GM18526 (cell line): ENCODE data around the gene PLEKHS1.

Experiments
- POLR2A ChIP-seq: IDR thresholded peaks from 3 replicates; pipeline ENCODE4 v1.6.1; 2011; ENCODE audit not compliant: insufficient read length; ENCODE audit errors: extremely low read depth

Gene PLEKHS1

DNA sequence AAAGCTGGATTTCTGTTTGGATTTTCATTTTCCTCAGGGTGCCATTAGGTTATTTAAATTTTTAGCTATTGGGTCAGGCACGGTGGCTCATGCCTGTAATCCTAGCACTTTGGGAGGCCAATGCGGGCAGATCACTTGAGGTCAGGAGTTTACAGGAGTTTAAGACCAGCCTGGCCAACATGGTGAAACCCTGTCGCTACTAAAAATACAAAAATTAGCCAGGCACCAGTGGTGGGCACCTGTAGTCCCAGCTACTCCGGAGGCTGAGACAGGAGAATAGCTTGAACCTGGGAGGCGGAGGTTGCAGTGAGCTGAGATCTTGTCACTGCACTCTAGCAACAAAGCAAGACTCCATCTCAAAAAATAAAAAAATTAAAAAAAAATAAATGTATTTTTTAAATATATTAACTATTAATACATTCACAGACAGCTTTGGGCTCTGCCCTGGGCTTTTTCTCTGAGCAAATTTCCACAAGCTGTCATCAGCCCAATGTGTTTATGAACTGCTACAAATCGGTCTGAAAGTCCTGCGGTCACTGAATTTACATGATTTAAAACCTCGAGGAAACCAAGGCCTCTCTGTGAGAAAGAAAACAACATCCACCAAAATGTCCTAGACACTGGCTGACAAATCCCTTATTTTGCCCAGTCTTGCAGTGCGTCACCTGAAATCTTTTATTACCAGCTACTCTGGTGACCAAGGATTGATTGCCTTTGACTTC is 19.2 kb upstream of the PLEKHS1 start:
- TF ChIP-seq POLR2A: no peak

DNA sequence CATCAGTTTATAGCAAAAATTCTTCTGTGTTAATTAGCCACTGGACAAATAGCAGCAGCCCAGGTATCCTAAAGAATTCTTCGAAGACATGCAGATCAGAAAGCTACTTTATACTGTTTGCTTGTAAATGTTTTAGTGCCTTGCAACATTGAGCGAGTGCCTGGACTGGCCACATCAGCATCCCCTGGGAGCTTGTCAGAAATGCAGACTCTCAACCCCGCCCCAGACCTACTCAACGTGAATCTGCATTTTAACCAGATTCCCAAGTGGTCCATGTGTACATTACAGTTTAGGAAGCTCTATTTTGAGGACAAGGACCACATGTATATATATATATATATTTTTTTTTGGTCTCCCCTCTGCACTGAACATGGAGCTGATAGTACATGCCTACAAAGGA is 18.5 kb upstream of the PLEKHS1 start:
- no peak for TF ChIP-seq POLR2A

DNA sequence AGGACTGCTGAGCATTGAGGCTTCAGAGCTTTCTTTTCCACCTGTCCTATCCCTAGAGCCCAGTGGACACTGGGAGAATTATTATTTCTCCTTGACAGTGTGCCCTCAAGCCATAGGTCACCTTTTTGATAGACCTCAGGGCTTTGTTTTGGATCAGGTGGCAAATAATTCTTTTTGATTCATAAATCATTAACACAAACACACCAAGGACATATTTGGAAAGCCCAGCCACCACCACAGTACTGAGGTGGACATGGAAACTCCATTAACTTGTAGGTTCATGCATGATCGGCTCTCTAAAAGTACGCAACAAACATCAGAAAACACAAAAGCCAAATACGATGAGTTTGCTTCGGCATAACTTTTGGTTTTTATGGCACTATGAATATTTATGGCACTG is 17.8 kb upstream of the PLEKHS1 start:
- TF ChIP-seq POLR2A: no peak

DNA sequence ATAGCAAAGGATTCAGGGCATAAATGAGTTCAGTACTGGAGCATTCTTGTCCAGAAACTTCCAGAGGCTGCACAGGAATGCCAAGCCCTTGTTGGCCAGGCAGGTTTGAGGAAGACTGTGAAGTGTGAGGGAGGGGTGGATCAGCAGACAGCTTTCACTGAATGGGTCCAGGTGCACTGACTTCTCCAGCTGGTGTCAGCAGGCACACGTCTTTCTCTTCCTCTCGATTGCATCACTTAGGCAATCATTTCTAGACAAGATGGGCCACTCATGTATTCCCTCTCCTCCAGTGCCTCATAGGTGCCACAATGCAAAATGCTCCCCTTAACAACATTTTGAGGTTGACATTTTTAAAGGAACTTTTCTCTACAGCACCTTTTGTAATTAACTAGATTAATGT is 15.6 kb upstream of the PLEKHS1 start:
- no peak for TF ChIP-seq POLR2A

DNA sequence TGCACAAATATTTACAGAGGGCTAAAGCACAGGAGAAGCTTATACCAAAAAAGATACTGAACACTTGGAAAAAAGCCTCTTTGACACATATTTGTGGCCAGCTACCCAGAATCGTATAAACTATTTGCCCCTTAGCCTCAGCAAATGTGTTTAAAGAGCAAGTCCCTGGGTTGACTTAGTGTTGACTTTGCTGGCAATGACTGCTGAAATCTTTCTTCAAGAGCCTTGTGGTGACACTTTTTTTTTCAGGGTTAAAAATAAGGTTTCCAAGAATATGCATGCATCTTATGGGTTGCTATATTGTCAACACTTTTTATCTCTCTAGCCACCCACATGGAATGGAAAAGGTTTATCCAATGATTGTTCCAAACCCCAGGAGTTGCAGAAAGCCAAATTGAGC is 14.9 kb upstream of the PLEKHS1 start:
- TF ChIP-seq POLR2A: no peak

DNA sequence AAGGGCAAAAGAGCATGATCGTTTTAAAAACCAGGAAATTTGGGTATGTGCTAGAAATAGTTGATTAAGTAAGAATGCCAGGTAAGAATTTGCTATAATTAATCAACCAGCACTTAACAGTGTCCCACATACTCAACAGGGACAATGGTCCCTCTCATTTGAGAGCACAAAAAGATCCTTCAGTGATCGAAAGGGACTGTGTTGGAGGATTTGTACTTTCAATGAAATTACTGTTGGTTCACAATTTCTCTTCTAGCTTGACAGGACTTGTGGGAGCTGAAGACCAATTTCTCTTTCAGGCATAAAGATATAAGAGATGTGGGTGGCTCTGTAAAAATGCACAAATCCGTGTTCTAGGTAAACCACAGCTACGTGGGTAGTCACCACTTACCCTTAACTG is 12.5 kb upstream of the PLEKHS1 start:
- no peak for TF ChIP-seq POLR2A

DNA sequence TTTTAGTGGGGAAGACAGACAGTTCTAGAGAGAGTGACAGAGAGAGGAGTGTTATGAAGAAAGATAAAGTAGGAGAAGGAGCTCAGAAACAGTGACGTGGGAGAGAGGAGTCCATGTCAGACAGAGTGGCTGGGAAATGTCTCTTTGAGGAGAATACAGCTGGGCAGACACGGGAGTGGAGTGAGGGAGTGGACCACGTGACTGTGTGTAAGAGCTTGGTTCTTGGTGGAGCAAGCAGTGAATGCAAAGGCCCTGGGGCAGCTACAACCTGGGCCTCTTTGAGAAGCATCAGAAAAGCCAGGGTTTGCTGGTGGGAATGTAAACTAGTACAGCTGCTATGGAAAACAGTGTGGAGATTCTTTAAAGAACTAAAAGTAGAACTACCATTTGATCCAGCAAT is 11.9 kb upstream of the PLEKHS1 start:
- TF ChIP-seq POLR2A: no peak

DNA sequence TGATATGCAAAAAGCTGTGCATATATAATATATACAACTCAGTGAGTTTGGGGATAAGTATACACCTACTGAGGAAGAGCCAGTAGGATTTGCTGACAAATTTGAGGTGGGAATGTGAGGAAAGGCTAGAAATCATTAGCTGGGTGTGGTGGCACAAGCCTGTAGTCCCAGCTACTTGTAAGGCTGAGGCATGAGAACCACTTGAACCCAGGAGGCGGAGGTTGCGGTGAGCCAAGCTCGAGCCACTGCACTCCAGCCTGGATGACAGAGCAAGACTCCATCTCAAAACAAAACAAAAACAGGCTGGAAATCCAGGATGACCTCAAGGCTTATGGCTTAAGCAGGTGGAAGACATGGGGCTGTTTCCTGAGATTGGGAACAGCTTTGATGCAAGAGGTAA is 10.6 kb upstream of the PLEKHS1 start:
- no peak for TF ChIP-seq POLR2A

DNA sequence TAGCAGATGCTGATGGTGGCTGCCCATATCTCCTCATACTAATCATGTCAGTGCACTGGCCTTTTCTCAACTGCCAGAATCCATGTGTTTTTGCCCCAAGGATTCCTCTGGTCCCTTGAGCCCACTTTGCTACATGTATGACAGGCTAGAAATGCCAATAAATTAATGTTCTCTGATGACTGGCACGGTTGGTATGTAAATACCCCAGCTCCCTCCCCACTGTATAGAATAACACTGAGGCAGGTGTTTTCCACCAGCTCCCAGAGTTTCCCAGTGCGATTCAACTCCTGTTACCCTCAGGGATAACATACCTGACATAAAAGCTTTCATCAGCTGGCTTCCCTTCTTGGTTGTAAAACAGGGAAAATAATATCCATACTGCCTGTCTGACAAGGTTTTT is 9.0 kb upstream of the PLEKHS1 start:
- TF ChIP-seq POLR2A: no peak

DNA sequence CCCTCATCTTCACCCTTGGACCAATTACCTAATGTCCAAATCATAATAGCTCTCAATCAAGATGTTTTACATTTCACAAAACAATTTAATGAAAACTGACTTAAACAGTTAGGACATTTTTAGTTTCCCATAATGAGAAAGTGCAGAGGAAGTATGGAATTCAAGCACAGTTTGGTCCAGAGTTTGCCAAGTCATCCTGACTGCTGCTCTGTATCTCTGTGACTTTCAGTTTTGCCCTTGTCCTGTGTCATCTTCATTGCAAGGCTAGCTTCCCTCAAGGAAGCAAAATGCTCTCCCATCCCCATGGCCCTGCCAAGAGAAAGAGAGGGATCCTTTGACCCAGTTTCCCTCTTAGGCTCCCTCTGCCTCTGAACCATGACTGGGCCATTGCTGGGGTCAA is 7.9 kb upstream of the PLEKHS1 start:
- TF ChIP-seq POLR2A: no peak

DNA sequence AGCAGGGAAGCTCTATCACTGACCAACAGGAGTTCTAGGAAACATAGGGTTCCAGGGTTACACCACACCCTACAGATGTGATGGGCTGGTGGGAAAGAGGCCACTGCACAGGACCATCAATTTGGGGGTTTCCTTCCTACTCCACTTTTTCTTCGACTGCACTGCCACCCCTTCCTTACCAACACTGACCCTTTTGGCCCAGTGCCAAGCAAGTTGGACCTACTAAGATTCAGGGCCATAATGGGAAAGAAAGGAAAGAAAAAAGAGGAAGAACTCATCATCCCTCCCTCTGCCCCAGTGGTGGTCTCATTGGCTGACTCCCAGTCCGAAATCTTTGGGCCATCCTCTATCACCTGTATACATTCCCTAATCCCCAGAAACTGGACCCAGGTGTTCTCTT is 6.1 kb upstream of the PLEKHS1 start:
- TF ChIP-seq POLR2A: no peak

DNA sequence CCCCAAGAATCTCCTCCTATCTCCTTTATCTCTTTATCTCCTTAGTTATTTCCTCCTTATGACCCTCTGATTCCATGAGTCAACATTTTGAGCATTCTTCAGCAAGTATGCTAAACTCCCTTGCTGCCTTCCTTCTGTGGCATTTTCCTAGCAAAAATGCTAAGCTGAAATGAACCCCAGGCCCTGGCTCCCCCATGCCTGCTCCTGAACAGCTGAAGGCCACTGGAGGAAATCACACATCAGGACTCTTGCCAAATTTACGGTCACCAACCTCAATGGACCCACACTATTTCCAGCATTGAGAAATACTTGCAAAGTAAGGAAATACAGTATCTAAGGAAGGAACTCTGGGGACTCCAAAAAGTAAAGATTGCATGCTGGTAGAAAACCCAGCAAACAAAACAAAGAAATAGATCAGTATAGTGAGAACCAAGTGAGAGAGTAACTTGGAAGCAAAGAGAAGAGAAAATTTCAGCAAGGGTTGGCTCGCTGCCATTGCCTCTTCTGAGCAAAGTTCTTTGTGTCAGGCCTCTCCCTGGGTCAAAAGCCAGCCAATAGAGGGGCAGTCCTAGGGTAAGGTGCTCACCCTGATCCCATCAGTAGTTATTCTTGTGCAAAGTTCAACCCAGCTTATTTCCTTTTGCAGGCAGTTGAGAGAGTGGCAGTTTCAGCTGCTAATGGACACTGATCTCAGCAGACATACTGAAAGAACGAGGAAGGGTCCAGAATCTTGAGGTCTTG is 5.1 kb upstream of the PLEKHS1 start:
- no peak for TF ChIP-seq POLR2A

DNA sequence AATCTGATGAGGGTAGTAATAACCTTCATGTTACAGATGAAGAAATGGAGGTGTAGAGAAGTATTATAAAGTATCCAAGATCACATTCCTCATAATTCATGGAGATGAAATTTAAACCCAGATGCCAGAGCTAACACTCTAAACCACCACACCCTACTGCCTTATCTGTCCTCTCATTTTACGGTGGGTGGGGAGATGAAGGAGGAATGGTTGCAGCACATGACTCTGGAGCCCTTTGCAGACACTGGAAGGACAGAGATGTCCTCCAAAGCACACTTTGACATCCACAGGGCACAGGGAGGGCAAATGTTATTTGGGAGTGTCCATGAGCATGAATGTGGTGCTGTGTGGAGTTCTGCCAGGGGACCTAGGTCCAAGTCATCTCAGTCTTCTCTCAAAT is 1.1 kb downstream of the PLEKHS1 start:
- no peak for TF ChIP-seq POLR2A

DNA sequence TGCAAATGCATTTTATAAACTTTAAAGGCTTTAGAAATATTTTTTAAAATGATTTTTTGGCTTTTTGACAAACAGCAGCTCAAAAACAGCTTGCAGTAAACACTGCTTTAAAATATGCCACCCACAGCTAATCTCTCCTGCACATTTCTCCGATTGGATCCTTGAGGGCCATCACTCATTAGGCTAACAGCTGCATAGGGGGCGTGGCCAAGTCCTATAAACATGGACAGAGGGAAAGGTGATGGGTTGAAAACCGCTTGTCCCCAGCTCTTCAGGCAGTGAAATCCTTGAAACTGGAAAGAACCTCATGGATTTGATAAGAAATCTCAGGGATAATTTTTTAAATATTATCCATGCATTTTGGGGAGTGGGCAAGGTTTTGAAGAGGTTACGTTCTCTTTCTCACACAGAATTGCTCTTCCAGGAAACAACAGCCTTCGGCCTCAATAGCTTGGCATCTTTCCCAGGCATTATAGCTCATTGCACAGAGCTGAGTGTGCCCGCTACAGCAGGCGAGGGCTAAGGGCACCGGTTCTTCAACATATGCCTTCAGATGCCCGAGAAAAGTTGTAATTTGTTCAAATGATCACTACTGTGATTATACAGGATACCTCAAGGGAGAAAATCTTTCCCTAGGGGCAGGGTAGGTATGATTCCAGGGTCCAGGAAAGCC is 1.7 kb downstream of the PLEKHS1 start:
- TF ChIP-seq POLR2A: no peak

DNA sequence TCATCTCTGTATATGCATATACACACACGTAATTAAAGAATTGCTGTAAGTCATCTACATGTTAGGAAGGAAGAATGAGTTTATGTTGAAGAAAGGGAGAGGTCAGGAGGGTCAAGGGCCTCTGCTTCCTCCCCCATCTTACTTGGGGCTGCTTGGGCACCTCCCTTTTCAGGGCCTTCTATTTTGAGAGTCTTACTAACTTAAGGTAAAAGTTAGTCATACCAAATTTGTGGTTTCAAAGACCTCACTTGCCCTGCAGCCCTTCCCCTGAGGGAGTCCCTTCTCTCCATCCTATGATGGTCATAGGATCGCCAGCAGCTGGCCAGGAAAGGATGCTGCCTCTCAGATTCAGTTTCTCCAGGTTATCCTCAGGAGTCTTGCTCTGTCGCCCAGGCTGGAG is 2.6 kb downstream of the PLEKHS1 start:
- no peak for TF ChIP-seq POLR2A

DNA sequence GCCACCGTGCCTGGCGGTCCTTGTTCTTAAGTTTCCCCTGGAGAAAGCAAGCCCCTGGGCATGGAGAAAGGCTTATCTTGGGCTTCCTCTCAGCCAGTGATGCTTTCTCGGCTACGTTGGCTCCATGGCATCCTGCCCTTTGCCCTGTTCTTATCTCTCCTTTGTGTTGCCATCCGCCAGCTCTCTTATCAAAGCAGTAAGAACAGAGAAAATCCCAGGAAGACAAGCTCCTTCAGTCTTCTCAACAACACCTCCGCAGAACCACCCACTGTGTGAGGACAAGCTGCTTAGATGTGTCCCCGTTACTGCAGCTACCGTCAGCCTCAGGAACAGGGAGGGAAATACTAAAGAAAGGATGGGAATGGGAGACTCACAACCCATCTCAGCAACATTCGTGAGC is 3.3 kb downstream of the PLEKHS1 start:
- TF ChIP-seq POLR2A: no peak
